ENCODE measurements around the gene COL23A1.

DNA sequence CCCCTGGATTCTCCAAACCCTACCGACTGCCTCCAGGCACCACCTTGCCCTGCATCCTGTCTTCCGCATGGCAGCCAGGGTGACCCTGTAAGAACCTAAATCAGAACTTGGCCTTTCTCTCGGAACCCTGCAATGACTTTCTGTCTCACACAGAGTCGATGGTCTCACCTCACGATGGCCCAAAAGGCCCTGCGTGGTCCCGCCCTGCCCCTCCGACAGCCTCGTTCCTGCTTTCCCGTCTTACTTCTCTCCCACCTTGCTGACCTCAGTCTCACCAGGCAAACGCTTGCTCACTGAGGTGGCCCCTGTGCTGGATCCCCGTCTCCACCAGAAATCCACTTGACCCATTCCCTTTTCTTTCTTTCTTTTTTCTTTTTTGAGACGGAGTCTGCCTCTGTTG lies 214.8 kb downstream of the COL23A1 start:
- TF ChIP-seq, protein P1, sequence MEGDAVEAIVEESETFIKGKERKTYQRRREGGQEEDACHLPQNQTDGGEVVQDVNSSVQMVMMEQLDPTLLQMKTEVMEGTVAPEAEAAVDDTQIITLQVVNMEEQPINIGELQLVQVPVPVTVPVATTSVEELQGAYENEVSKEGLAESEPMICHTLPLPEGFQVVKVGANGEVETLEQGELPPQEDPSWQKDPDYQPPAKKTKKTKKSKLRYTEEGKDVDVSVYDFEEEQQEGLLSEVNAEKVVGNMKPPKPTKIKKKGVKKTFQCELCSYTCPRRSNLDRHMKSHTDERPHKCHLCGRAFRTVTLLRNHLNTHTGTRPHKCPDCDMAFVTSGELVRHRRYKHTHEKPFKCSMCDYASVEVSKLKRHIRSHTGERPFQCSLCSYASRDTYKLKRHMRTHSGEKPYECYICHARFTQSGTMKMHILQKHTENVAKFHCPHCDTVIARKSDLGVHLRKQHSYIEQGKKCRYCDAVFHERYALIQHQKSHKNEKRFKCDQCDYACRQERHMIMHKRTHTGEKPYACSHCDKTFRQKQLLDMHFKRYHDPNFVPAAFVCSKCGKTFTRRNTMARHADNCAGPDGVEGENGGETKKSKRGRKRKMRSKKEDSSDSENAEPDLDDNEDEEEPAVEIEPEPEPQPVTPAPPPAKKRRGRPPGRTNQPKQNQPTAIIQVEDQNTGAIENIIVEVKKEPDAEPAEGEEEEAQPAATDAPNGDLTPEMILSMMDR (IDR thresholded peaks at IDR 0.05) = no peak
- no peak for TF ChIP-seq FOSL2 (IDR thresholded peaks at IDR 0.05)
- no peak for TF ChIP-seq FOSL2 (CRISPR knock-in tag; IDR thresholded peaks at IDR 0.05)
- no peak for TF ChIP-seq POLR2A (IDR thresholded peaks at IDR 0.05; ENCODE audit: low read length)

Measured in A549 (cell line).